HG02840 (cell line): Measurements from ENCODE around the gene MPRIP.

Experiments
- ATAC-seq: cut with Tn5 transposase; IDR thresholded peaks from one replicate; pipeline ENCODE4 v1.9.1; 2021; ENCODE audit warnings: mild to moderate bottlenecking, moderate library complexity, moderate number of reproducible peaks; ENCODE audit not compliant: unreplicated experiment, low FRiP score

MPRIP gene

GRCh38 chr17:17044846-17045561 lies 2.7 kb downstream of the MPRIP start:
- no peak for ATAC-seq

GRCh38 chr17:17048106-17048505 lies 5.8 kb downstream of the MPRIP start:
- no peak for ATAC-seq

- ATAC-seq: no peak
Measured at GRCh38 chr17:17050346-17051345, 8.4 kb downstream of the MPRIP start.

- ATAC-seq: no peak
Measured at GRCh38 chr17:17051380-17051779, 9.1 kb downstream of the MPRIP start.

DNA sequence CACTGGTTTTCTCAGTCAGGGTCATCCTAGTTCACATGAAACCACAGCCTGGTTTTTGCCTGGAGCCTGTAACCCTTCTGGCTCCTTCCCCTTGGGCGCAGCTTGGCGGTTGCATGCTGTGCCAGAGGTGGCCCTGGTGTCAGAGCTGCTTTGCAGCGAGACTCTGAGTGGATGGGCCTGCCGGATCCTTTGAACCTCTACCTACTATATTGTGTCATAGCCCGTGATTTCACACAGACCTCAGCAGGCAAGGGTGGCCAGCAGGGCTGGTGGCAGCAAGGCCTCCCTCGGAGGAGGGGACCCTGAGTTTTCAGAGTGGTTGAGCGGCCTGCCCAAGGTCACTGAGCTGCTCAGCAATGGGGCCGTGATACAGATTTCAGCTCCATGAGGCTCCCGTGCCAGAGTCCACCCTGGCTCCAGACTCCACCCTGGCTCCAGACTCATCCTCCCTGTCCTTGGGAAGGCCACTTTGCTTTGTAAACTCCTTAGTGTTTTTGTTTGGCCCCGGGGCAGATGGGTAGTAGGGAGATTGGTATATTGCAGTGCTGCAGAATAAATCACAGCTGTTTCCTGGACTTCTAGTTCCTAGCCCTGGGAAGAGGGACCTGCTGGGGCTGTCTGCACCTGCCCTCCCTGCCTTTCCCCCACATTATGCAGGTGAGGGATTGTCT lies 9.7 kb downstream of the MPRIP start:
- no peak for ATAC-seq

DNA sequence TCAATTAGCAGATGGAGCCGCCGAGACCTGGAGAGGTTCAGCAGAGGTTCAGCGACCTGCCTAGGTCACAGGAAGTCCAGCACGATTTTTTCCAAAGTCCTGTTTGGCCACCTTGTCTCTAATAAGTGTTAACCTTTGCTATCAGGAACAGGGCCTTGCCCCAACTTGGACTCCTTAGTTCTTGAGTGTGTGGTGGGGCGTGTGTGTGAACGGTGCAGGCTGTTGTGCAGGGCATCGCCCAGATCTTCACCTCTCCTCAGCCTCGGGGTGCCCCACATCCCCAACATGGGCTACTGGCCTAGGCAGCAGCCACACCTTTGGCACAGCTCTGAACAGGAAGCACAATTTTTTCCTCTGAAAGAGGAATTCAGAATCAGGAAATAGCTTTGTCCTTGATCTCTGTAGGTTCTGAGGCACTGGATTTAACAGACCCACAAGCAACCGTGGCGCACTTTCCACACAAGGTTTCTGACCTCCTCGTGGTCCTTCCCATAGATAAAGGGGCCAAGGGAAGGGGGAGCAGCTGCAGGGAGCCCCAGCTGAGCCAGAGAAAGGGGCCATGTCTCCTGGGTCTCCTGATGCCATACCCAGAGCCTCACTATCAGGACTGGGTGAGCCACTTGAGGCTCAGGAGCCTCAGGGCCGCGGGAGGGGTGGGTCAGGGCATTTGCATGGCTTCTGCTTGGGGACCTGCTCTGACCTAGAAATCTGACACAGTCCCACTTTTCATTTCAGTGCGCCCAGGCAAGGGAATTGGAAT lies 10.4 kb downstream of the MPRIP start:
- no peak for ATAC-seq

DNA sequence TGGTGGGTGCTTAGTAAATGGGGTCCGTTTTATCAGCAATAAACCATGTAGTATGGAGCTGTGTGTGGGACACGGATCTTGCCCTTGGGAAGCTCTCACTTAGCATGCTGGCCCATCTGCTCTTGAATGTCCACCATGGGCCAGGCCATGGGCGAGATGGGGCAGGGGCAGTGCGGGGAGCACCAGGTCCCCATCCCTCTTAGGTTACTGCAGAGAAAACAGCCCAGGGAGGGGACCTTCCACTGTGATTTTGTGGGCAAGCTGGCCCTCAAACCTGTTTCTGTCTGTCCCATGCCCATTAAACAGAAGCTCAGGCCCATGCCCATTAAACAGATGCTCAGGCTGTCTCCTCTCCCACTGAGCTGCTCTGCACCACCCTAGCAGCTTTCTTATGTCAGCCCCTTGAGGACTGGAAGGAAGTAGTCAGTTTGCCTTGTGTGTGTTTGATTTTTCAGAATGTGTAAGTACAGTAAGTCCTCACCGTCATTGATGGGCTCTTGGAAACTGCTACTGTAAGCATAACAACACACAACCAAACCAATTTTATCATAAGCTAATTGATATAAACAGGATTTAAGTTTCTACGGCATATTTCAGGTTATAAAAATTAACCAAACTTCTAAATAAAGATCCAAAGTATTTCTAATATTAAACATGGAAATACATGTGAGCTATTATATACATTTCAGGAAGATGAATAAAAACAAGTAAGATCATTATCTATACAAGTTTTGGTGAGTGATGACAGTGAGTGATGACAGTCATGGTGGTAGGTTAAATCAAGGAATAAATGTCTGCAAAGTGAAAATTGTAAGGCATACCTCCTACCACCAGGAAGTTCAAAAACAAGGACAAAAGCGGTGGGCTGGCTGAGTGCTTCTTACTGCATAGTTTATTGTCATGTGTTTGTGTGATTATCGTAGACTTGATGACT lies 11.5 kb downstream of the MPRIP start:
- no peak for ATAC-seq

GRCh38 chr17:17054636-17055035 lies 12.4 kb downstream of the MPRIP start:
- no peak for ATAC-seq

DNA sequence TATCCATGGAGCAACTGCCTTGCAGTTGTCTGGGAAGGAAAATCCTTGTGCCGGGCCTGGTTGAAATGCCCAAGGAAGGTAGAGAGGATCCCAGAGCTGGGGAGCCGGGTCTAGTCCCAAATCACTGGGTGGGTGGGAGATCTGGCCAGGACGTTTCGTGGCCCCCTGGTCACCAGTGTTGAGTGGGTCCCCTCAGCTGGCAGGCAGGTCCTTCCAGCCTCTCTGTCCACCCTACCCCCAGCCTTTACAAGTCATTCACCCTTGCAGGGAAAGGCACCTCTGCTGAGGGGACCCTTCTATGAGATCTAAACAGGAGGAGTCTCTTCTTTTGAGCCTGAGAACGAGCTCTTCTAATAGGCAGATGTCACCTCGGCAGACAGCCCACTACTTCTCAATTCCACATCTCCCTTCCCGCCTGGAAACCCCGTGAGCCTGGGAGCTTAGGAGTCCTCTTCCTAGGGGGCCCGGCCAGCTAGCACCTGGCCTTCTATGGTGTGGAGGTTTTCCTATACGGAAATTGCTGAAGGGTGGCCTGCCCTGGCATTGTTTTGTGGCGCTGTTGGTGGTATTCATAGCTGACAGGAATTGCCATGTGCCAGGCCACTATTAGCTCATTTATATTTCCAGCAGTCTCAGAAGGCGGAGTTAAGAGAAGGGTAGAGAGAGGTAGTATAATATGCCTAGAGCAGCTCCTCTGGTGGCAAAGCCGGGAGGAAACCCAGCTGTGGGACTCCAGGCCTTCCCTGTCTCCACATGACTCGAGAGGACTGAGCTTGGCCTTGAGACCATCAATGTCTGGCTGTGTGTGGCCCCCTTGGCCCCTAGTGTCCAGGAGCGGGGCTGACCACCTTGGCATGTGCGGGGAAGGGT lies 13.3 kb downstream of the MPRIP start:
- no peak for ATAC-seq

DNA sequence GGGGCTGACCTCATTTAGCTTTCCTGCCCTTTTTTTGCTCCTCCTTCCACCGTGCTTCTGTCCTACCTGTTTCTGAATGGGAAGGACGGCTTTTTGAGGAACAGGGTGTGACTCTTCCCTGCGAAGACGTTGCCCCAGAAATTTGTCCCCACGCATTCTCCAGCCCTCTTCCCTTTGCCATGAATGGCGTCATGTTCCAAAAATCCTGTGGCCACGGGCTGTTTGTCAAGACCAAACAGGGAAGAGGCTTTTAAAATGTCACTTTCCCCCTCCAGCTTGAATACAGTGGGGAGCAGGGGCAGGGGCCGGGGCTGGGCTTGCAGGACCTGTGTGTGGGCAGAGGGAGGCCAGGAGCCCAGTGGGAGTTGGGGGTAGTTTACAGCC lies 13.9 kb downstream of the MPRIP start:
- no peak for ATAC-seq

GRCh38 chr17:17057057-17057551 lies 14.8 kb downstream of the MPRIP start:
- no peak for ATAC-seq

GRCh38 chr17:17058304-17058703 lies 16.0 kb downstream of the MPRIP start:
- ATAC-seq: no peak

- no peak for ATAC-seq
Measured at GRCh38 chr17:17059301-17059890, 17.1 kb downstream of the MPRIP start.

- ATAC-seq: no peak
Measured at GRCh38 chr17:17060001-17060922, 18.0 kb downstream of the MPRIP start.

- ATAC-seq: no peak
Measured at GRCh38 chr17:17060930-17061329, 18.7 kb downstream of the MPRIP start.

DNA sequence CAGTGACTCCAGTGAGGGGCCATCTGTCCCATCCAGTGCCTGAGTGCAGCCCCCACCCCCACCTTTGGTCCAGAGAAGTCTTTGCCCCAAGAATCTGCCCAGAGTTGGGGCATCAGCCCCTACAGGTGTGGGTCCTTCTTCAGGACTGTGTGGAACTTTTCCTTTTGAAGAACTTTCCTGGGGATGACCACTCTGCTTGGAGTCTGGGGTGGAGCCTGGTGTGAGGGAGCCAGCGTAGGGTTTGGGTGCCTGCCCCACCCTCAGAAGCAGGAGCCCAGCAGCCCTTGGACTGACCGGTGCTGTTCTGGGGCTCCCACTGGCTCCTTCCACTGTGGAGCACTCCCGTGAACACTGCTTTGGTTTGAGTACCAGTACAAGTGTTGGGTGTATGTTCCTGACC lies 19.3 kb downstream of the MPRIP start:
- ATAC-seq: no peak

- ATAC-seq: no peak
Measured at GRCh38 chr17:17062356-17062755, 20.1 kb downstream of the MPRIP start.
